Measurements from ENCODE around the gene FBXW7.
"Not testable (repeated sequence)": the region's sequence is repeated elsewhere in the genome, so short reads cannot be mapped to it uniquely, and the experiment has no call there.

The FBXW7 gene

DNA sequence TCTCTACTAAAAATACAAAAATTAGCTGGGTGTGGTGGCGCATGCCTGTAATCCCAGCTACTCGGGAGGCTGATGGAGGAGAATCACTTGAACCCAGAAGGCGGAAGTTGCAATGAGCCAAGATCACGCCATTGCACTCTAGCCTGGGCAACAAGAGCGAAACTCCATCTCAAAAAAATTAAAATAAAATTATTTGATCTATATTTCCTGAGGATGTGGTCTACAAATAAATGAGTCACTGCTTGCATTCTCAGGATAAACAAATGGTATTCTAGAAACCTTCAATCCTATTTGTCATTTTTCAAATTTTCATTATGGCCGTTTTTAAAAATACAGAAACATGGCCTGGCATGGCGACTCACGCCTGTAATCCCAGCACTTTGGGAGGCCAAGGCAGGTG lies 8.6 kb upstream of the FBXW7 start:
- not testable (repeated sequence) for DNase-seq

DNA sequence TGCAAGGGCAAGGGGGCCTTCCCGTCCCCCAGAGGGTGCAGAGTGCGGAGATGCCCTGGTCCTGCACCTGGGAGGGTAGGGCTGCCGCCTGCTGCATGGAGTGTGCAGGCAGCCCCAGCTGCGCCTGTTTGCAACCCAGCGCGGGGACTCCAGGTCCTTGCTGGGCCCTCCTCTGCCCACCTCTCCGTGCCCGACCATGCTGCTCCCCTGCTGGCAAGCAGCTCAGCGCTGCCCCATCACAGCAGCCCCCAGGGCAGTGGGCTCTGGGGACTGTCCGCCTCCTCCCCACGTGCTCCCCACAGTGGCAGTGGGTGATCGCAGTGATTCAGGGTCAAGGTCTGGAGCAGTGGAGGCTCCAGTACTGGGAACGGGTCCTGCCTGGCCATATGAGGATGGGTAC lies 5.0 kb upstream of the FBXW7 start:
- DNase-seq = no peak

DNA sequence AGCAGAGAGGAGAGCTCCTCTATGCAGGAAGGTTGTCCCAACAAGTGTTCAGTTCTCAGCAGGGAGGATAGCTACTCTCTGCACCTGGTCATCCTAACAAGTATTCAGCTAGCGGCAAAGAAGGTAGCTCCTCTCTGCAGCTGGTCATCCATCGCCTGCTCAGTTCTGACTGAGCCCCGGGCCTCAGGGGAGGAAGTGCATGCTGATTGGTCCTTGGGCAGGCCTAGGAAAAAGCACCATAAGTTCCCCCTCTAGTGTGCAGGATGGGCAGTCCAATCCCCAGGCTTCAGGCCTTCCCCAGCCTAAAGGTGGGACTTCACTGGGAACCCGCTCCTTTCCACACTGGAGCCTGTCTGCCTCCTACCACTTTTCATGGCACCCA lies 4.4 kb upstream of the FBXW7 start:
- no peak for DNase-seq

DNA sequence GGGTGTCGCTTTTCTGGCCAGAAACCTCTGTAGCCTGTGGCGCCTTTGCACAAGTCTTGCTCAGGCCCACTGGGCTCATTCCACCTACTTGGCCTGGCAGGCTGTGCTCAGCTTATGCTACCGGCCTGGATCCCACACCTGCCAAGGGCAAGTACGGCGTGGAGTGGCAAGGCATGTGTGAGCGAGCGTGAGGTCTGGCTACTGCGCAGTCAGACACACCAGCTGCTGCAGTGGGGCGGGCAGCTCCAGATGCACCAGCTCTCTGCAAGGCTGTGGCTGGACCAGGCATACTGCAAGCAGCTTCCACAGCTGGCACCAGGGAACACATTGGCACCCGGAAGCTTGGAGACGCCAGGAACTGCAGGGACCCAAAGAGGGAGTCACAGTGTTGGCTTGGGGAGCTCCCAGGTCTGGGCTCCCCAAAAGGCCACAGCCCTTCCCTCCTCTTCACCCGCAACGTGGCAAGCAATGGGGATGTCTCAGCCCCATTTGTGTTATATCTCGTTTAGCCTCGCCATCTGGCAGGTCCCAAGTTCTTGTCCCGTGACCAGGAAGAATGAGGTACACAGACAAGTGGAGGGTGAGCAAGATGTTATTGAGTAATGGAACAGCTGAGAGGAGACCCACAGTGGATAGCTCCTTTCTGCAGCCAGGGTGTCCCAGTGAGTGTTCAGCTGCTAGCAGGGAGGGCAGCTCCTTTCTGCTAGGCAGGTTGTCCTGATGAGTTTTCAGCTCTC lies 3.8 kb upstream of the FBXW7 start:
- no peak for DNase-seq

DNA sequence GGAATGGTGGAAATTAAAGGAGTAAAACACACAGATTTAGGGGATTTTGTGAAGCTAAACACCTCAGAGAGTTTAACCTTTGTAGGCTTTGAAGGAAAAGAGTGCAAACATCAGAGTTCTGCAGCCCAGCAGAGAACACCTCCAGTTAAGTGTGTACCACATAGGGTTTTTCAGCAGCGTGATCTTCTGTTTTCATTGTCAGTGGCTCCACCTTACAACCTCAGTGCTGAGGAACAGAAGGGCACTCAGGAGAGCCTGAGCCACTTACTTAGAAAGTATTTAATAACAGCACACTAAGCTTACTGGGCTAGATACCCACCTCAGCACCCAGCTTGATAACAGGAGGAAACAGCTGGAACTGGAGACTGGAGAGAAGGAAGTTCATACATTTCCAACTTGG lies 2.0 kb upstream of the FBXW7 start:
- DNase-seq = no peak

DNA sequence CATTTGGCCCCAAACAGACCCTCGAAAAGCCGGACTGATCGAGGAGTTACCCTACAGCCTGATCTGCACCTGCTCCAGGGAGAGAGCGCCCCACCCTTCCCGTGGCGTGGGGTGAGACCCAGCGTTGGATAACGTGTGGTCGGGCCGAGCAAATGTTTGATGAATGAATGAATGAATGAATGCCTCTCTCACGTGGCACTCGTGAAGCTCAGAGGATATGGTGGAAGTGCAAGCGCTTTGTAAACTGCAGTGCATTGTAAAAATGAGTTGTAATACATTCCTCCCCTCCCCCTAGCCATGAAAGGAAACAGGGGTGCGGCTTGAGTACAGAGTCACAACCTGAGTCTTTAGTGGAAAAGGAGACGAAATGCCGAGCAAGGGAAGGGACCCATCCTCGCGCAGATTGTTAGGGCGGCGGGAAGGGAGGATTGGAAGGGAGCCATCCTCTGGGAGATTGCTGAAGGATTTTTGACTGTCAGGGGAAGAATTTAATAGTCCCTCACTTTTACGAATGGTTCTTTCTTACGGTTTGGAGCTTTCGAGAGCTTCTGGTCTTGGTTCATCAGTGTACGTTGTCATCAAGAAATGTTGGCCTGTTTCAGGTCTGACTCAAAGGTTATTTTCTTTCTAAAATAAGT lies 772 bp upstream of the FBXW7 start:
- DNase-seq = no peak

DNA sequence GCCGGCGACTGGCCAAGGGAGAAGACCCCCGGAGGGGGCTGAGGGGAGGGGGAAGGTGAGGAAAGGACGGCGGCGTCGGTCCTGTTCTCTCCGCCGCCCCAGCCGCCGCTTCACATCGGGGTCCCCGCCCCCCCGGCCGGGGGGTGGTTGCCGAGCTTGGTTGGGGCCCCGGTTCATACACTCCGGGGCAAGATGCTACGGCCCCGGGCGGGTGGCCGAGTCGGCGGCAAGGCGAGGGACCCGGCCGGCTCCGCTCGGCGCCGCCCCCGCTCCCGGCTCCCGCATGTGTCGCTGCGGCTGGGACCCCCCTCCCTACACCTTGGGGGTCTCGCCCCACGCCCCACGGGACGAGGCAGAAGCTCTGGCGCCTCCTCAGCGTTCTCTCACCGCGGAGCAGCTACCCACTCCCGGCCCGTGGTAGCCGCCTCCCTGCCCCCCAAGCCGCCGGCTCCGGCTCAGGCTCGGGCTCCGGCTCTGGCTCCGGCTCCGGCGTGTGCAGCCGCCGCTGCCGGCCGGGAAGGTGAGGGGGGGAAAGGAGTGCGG lies 461 bp downstream of the FBXW7 start:
- no peak for DNase-seq

DNA sequence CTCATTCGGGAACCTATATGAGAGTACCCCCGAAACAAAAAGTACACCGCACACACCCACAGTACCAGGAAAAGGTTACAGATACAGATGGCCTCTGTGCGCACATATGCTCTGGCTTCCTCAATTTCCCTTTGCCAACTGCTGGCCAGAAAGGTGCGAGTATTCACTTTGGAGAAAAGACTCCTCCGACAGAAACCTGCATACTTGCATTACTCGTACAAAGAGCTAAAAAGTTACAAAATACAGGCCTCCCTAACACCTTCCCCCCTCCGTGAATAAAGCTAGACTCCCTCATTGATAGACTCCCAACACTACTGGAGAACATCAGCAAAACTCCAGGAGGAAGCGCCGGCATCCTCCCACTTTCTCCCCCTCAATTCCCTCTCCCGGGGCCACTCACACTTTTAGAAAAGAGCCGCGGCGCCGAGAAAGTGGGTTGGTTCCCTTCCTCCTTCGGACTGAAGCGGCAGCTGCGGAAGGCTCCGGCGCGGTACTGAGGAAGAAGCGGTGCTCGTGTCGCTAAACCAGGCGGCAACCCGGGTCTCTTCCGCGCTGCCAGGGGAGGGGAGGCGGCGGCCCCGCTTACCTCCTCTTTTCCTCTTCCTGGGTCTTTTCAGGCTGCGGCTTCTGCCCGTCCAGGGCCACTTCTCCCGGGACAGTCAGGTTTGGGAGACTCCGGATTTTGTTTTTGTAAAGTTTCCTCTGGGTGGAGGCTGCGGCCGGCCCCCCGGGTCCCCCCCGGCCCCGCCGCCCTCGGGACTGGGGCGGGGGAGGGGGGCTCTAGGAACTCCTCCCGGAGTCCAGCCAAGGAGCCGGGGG lies 1.1 kb downstream of the FBXW7 start:
- no peak for DNase-seq

DNA sequence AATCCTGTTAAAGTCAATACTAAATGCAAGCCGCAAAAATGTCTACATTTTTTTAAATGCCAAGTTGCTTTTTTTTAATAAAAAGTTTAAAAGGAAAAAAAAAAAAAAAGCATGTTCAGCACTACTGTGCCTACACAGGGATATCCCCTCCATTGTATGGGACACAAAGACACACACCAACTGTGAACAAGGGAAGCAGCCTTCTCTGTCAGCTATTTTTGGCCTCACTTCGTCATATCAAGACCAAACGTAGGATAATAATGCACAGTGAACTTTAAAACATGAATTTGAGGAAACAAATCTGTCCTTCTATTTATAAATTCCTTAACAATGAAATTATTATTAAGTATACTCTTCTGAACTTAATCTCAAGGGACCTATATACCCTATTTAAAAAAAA lies 4.4 kb downstream of the FBXW7 start:
- DNase-seq = no peak

DNA sequence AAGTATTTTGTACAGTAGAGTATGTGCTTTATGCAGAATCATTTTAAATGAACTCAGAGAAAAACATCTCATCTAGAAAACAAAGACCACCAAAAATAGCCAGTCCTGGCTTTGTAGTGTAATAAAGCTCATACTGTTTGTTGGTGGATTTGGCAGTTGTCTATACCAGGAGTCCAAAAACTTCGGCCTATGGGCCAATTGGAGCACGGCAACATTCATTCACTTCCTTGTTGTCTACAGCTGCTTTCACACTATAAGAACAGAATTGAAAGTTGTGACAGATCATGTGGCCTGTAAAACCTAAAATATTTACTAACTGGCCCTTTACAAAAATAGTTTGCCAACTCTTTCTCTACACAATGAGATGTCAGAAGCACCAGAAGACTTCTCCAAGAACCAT lies 5.3 kb downstream of the FBXW7 start:
- no peak for DNase-seq

DNA sequence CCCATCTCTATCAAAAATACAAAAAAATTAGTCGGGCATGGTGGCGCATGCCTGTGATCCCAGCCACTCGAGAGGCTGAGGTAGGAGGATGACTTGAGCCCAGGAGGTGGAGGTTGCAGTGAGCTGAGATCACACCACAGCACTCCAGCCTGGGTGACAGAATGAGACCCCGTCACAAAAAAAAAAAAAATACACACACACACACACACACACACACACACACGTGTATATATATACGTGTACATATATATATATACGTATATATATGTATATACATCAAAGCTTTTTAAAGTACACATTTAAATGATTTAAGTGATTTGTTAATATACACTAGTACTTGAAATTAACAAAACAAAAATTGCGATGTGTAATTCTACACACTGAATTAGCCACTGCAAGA lies 6.0 kb downstream of the FBXW7 start:
- no peak for DNase-seq

DNA sequence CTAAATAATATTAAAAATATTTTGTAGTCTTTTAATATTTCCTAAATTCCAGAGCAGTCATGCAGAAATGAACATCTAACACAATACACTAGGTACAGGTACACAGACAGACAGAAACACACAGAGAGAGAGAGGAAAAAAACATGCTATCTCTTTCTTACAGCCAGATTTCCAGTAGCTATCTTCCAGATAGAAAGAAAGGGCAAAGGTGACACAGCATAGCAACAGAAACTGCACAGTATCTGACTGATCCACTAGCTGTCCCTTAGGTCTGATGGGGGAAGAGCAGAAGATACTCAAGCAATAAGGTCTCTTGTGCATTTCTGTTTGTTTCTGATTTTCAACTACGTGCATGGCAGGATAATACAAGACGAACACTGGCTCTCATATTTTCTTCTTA lies 7.8 kb downstream of the FBXW7 start:
- no peak for DNase-seq

DNA sequence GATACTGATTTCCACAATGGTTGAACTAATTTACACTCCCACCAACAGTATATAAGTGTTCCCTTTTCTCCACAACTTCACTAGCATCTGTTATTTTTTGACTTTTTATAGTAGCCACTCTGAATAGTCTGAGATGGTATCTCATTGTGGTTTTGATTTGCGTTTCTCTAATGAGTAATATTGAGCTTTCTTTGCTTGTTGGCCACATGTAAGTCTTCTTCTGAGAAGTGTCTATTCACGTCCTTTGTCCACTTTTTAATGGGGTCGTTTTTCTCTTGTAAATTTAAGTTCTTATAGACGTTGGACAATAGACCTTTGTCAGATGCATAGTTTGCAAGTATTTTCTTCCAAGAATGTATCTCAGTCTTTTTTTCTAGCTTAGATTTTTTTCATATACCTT lies 10.0 kb downstream of the FBXW7 start:
- no peak for DNase-seq

DNA sequence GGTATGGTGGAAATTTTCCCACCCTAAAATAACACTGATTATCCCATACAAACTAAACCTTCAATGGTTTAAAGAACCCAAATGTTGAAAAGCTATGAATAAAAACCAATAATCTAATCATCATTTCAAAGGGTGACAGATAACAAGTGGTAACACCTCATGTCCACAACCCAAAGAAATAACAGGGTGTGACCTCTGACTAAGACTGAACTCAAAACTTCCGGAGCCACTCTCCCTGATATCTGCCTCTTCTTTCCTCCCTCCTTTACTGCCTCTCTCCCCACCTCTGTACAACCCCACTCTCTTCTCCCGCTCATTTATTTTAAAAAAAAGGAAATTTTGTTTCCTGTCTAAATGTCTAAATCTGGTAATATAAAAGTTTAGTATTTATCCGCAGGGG lies 11.5 kb downstream of the FBXW7 start:
- no peak for DNase-seq

DNA sequence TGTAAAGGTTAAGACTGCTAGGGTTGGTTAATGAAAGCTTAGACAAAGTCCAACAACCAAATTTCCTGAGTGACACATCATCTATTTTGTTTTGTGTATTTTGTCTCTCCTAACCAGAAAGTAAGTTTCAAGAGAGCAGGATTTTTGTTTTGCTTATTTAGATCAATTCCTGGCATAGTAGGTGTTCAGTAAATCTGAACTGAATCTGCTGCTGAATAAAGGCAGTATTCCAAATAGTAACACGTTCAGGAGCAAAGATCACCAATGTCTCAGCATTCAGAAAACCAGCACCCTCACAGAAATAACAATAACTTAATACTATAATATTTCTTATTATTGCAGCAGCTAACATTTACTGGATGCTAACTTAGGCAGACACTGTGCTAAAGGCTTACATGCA lies 12.2 kb downstream of the FBXW7 start:
- DNase-seq = no peak

DNA sequence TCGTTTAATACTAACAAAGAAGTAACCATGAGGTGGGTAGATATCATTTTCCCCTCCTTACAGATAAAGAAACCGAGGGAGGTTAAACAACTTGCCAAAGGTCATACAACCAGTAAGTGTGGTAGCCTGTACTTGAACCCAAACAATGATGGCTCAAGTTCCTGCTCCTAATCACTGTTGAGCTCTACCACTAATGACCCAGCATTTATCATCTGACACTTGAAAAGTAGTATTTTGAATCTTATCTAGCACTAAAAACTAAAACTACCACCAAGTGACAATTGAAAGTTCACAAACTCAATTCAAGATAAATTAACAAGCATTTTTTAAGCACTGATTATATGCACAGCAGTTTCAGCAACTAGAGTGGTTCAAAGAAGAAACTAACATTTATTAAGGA lies 13.1 kb downstream of the FBXW7 start:
- DNase-seq = no peak

DNA sequence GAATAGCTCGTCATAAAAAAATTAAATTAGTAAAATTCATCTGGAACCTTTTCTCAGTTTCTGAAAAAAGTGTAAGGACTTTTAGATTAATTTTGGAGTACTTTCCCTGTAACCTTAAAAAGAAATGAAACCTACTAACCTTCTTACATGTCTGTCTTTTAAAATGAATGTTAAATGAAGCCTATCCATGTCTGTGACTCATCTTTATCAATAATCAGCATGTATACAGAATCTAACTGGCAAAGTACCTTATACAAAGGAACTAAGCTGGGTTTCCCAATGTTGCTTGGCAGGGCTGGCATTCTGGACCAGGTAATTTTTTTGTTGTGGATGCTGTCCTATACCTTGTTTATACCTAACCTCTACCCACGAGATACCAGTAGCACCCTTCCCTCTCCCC lies 13.6 kb downstream of the FBXW7 start:
- no peak for DNase-seq

DNA sequence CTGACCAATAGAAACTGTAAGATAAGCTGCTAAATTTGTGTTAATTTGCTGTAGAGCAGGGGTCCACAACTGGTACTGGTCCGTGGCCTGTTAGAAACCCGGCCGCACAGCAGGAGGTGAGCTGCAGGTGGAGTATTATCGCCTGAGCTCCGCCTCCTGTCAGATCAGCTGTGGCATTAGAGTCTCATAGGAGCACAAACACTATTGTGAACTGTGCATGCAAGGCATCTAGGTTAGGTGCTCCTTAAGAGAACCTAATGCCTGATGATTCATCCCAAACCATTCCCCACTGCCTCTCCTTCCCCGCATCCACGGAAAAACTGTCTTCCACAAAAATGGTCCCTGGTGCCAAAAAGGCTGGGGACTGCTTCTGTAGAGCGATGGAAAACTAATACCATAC lies 19.7 kb downstream of the FBXW7 start:
- DNase-seq = no peak

DNA sequence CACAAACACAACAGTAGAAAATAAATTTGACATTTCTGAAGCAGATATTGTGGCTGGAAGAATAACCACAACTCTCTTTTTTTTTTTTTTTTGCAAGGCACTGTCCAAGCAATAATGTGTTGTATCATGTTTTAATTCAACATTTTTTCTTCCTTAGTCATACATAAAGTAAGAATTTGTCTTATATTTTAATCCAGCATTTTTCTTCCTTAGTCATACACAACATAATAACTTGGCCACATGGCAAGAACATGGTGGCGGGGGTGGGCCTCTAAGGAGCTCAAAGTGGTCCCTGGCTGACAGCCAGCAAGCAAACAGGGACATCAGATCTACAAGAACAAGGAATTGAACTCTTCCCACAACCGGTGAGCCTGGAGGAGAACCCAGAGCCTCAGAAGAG lies 20.2 kb downstream of the FBXW7 start:
- DNase-seq = no peak

DNA sequence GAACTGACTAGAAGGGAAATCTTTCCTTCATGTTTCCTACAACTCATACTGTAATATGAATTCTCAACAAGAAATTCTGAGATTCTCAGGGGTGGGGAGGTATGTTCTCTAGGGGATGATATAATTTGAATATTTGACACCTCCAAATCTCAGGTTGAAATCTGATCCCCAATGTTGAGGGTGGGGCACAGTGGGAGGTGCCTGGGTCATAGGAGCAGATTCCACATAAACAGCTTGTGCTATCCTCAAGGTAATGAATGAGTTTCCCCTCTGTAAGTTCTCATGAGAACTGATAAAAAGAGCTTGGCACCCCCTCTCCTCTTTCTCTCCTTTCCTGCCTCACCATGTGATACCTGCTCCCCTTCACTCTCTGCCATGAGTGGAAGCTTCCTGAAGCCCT lies 21.5 kb downstream of the FBXW7 start:
- no peak for DNase-seq

DNA sequence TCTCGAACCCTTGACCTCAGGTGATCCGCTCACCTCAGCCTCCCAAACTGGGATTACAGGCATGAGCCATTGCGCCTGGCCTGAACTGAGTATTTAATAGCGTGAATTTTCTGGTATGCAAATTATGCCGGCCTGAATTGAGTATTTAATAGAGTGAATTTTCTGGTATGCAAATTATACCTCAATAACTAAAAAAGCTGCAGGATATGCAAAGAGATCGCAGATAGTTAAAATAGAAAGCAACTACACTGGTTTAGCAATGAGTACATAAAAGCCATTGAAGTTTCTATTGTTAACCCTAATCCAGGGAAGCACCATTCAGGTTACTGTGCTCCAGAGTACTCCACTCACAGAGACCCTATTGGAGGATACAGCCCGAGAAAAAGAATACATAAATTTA lies 22.8 kb downstream of the FBXW7 start:
- DNase-seq = no peak

DNA sequence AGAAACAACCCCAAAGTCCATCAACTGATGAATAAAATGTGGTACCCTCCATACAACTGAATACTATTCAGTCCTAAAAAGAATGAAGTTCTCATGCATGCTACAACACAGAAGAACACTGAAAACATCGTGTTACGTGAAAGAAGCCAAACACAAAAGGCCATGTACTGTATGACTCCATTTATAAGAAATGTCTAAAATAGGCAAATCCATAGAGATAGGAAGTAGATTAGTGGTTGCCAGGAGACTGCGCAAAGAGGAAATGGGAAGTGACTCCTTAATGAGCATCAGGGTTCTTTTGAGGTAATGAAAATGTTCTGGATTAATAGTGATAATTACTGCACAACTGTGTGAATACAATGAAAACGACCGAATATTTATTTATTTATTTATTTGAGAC lies 23.4 kb downstream of the FBXW7 start:
- DNase-seq = no peak

DNA sequence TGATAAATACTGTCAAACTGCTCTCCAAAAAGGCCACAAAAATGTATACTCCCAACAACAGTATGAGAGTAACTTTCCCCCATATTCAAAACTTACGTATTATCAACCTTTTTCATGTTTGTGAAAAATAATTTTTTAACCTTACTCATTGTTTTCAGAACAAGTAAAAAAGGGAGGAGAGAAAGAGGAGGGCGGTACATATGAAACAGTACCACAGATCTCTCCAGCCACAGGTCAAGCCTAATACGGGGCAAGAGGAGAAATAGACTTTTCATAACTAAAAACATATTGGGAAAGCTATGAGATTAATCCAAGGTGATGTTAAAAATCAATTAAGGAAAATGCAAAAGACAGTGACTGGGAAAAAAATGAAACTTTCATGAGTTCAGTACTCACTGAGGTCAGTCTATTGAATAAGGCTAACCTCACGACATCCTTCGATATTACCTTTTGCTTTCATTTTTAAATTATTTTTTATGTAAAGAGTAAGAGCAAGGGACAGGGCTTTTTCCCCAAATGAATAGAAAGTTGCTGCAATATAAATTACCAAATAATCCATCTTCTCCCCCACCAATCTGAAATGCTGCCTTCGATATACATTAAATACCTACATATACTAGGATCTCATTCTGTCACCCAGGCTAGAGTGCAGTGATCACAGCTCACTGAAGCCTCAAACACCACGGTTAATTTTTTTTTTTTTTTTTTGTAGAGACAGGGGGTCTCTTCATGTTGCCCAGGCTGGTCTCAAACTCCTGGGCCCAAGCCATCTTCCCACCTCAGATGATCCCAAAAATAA lies 25.3 kb downstream of the FBXW7 start:
- DNase-seq = no peak

All from NCI-H2029 (cell line).